IMR-90 (cell line): ENCODE measurements around the gene MRPL41. TPM values are rescaled to one million over a fixed set of nuclear protein-coding genes. Genes with fewer than 3 reads are reported as not detected.

Experiments
- ATAC-seq: fragments of 200-7000 bp; cut with Tn5 transposase; 2 replicates; pipeline ENCODE4 v1.9.1; 2020; ENCODE audit warnings: low read depth, mild to moderate bottlenecking, moderate library complexity
- BruUV-seq: library from RNA; stranded (reverse); fragments of 400-500 nt; replicated peaks from 2 replicates; lab custom pipeline; 2021; lab: Mats Ljungman, UMichigan
- CTCF ChIA-PET: fragments of 300-600 bp; formaldehyde crosslinking; extraction: SDS; loops from one replicate; lab custom pipeline; 2021; ENCODE audit warnings: antibody characterized with exemption; lab: Yijun Ruan, JAX
- POLR2A ChIA-PET: fragments of 300-600 bp; sonication (Branson Sonifier 250); formaldehyde crosslinking; loops from one replicate; lab custom pipeline; 2022; ENCODE audit warnings: antibody characterized with exemption; ENCODE audit not compliant: unreplicated experiment; lab: Charles Lee
- DNase-seq: peaks from one replicate; pipeline ENCODE4 v3.0.0; 2013
- H2AFZ ChIP-seq: replicated peaks from 2 replicates; pipeline ENCODE3; 2013; ENCODE audit warnings: low read length, mild to moderate bottlenecking; ENCODE audit not compliant: poor library complexity
- H2AK5ac ChIP-seq: 2 replicates; pipeline ENCODE4 v1.6.1; 2013; ENCODE audit warnings: low read depth, low read length, inconsistent platforms
- H2AK9ac ChIP-seq: replicated peaks from 2 replicates; pipeline ENCODE3; 2013; ENCODE audit warnings: mild to moderate bottlenecking, low read depth, low read length, moderate library complexity; ENCODE audit not compliant: poor library complexity
- H2BK120ac ChIP-seq: 2 replicates; pipeline ENCODE4 v1.6.1; 2013; ENCODE audit warnings: low read depth, low read length, inconsistent platforms
- H2BK15ac ChIP-seq: 3 replicates; pipeline ENCODE4 v1.6.1; 2013; ENCODE audit warnings: low read depth, low read length, inconsistent platforms
- H2BK20ac ChIP-seq: 2 replicates; pipeline ENCODE4 v1.6.1; 2013; ENCODE audit warnings: low read depth, mild to moderate bottlenecking, inconsistent platforms, low read length, moderate library complexity
- H2BK5ac ChIP-seq: 2 replicates; pipeline ENCODE4 v1.6.1; 2013; ENCODE audit warnings: mild to moderate bottlenecking, low read depth, low read length, inconsistent platforms; ENCODE audit not compliant: poor library complexity, severe bottlenecking
- H3K14ac ChIP-seq: replicated peaks from 2 replicates; pipeline ENCODE4 v1.6.1; 2013; ENCODE audit warnings: low read depth, low read length, inconsistent platforms
- H3K18ac ChIP-seq: 2 replicates; pipeline ENCODE4 v1.6.1; 2013; ENCODE audit warnings: low read depth, low read length, control low read depth
- H3K23ac ChIP-seq: 2 replicates; pipeline ENCODE4 v1.6.1; 2013; ENCODE audit warnings: low read depth, low read length, inconsistent platforms
- H3K27ac ChIP-seq: 2 replicates; pipeline ENCODE4 v1.5.1; 2013; ENCODE audit warnings: mild to moderate bottlenecking, control low read depth, low read length; ENCODE audit not compliant: insufficient read depth
- H3K27me3 ChIP-seq: 2 replicates; pipeline ENCODE4 v1.6.1; 2013; ENCODE audit warnings: low read length; ENCODE audit not compliant: control insufficient read depth, insufficient read depth
- H3K36me3 ChIP-seq: 2 replicates; pipeline ENCODE4 v1.6.1; 2013; ENCODE audit warnings: low read length, mixed read lengths; ENCODE audit not compliant: control insufficient read depth, insufficient read depth
- H3K4ac ChIP-seq: 2 replicates; pipeline ENCODE4 v1.6.1; 2013; ENCODE audit warnings: low read depth, low read length, inconsistent platforms
- H3K4me1 ChIP-seq: 2 replicates; pipeline ENCODE4 v1.6.1; 2013; ENCODE audit warnings: low read length, mixed read lengths; ENCODE audit not compliant: control insufficient read depth, insufficient read depth
- H3K4me2 ChIP-seq: 2 replicates; pipeline ENCODE4 v1.6.1; 2013; ENCODE audit warnings: low read depth, mild to moderate bottlenecking, control low read depth, low read length, moderate library complexity
- H3K4me3 ChIP-seq: 2 replicates; pipeline ENCODE4 v1.5.1; 2013; ENCODE audit warnings: low read depth, mild to moderate bottlenecking, control low read depth, low read length, moderate library complexity; ENCODE audit not compliant: insufficient read depth
- H3K56ac ChIP-seq: 2 replicates; pipeline ENCODE4 v1.6.1; 2013; ENCODE audit warnings: low read length, inconsistent platforms; ENCODE audit not compliant: insufficient read depth; ENCODE audit errors: extremely low read depth
- H3K79me1 ChIP-seq, 2 experiments: 2 replicates each; pipeline ENCODE4 v1.6.1; 2013; ENCODE audit warnings: low read length in 2 of 2, inconsistent platforms in 1 of 2, low read depth in 1 of 2
- H3K9ac ChIP-seq: 2 replicates; pipeline ENCODE4 v1.6.1; 2013; ENCODE audit warnings: low read depth, low read length, control low read depth
- H3K9me1 ChIP-seq: 2 replicates; pipeline ENCODE4 v1.6.1; 2013; ENCODE audit warnings: low read length, inconsistent platforms; ENCODE audit not compliant: insufficient read depth
- H3K9me3 ChIP-seq: 2 replicates; pipeline ENCODE4 v1.6.1; 2013; ENCODE audit warnings: low read length; ENCODE audit not compliant: control insufficient read depth, insufficient read depth
- H4K20me1 ChIP-seq: 2 replicates; pipeline ENCODE4 v1.6.1; 2013; ENCODE audit warnings: low read length, inconsistent platforms; ENCODE audit not compliant: insufficient read depth
- H4K5ac ChIP-seq: 2 replicates; pipeline ENCODE4 v1.6.1; 2013; ENCODE audit warnings: mild to moderate bottlenecking, low read depth, low read length, control low read depth
- H4K8ac ChIP-seq, 2 experiments: 2 replicates each; pipeline ENCODE4 v1.6.1; 2013; ENCODE audit warnings: low read depth in 2 of 2, low read length in 2 of 2, control low read depth in 1 of 2, inconsistent platforms in 1 of 2
- H4K91ac ChIP-seq: 2 replicates; pipeline ENCODE4 v1.6.1; 2013; ENCODE audit warnings: low read depth, low read length, inconsistent platforms; ENCODE audit not compliant: insufficient read depth
- BHLHE40 ChIP-seq: fragments of 150-350 bp; IDR thresholded peaks from 2 replicates; pipeline ENCODE4 v1.6.1; 2016; ENCODE audit warnings: mild to moderate bottlenecking, low read depth, low read length
- CHD1 ChIP-seq: IDR thresholded peaks from 2 replicates; pipeline ENCODE4 v1.6.1; 2012; ENCODE audit warnings: low read depth, low read length, improper control_type of control experiment
- CTCF ChIP-seq: conservative IDR thresholded peaks from 2 replicates; pipeline ENCODE4 v1.5.1; 2012; ENCODE audit warnings: mild to moderate bottlenecking, low read depth, low read length, improper control_type of control experiment
- FOS ChIP-seq: fragments of 150-350 bp; IDR thresholded peaks from 2 replicates; pipeline ENCODE4 v1.6.1; 2016; ENCODE audit warnings: low read depth, low read length
- MAFK ChIP-seq: IDR thresholded peaks from 2 replicates; pipeline ENCODE4 v1.6.1; 2012; ENCODE audit warnings: low read depth, low read length, improper control_type of control experiment
- MAZ ChIP-seq: IDR thresholded peaks from 2 replicates; pipeline ENCODE4 v1.6.1; 2012; ENCODE audit warnings: low read depth, mild to moderate bottlenecking, low read length, improper control_type of control experiment, moderate library complexity, borderline replicate concordance
- MXI1 ChIP-seq: IDR thresholded peaks from 2 replicates; pipeline ENCODE4 v1.6.1; 2012; ENCODE audit warnings: low read depth, mild to moderate bottlenecking, low read length, moderate library complexity, borderline replicate concordance
- NFE2L2 ChIP-seq: fragments of 150-350 bp; IDR thresholded peaks from 2 replicates; pipeline ENCODE4 v1.6.1; 2016; ENCODE audit warnings: low read depth, mild to moderate bottlenecking, low read length
- POLR2A ChIP-seq: IDR thresholded peaks from 2 replicates; pipeline ENCODE4 v1.6.1; 2012; ENCODE audit warnings: mild to moderate bottlenecking, low read depth, low read length
- RAD21 ChIP-seq: IDR thresholded peaks from 2 replicates; pipeline ENCODE4 v1.6.1; 2012; ENCODE audit warnings: low read length, improper control_type of control experiment
- RFX5 ChIP-seq: IDR thresholded peaks from 2 replicates; pipeline ENCODE4 v1.8.0; 2012; ENCODE audit warnings: low read depth, mild to moderate bottlenecking, low read length, moderate library complexity
- SMC3 ChIP-seq: fragments of 150-350 bp; IDR thresholded peaks from 2 replicates; pipeline ENCODE4 v1.6.1; 2016; ENCODE audit warnings: low read depth, mild to moderate bottlenecking, antibody characterized with exemption, low read length, moderate library complexity
- USF2 ChIP-seq: fragments of 150-350 bp; IDR thresholded peaks from 2 replicates; pipeline ENCODE4 v1.6.1; 2017; ENCODE audit warnings: mild to moderate bottlenecking, antibody characterized with exemption, low read length, low read depth
- WGBS, 2 experiments: methylation state at CpG; one replicate each; pipeline versions ENCODE4 v1.1.5 to v1.1.7; 2013; ENCODE audit warnings: missing lambda C conversion rate in 2 of 2; ENCODE audit not compliant: insufficient read length in 1 of 2; ENCODE audit errors: extremely low coverage in 2 of 2; 5-methylcytosine and 5-hydroxymethylcytosine counted together
- dilution Hi-C: fragments of 300-500 bp; cut with HindIII; formaldehyde crosslinking; loops from one replicate; pipeline ENCODE4 v1.14.3; 2018; ENCODE audit warnings: low sequenced_read_pairs; ENCODE audit not compliant: unreplicated experiment
- in situ Hi-C: fragments of 300-500 bp; cut with MboI; formaldehyde crosslinking; loops from 3 replicates; pipeline ENCODE4 v1.14.3; 2019; ENCODE audit warnings: low sequenced_read_pairs, inconsistent platforms, mixed read lengths
- intact Hi-C: fragments of 100-400 bp; cut with micrococcal nuclease; formaldehyde crosslinking; loops from 2 replicates; pipeline ENCODE4 v1.10.0; 2022
- polyA plus RNA-seq, 3 experiments: library from polyadenylated mRNA; depleted of rRNA; stranded (reverse); fragments of >200 nt; gene quantifications; 2 replicates each; pipeline ENCODE4 v1.2.3, GENCODE V29; 2012; ENCODE audit warnings: low replicate concordance in 1 of 3
- total RNA-seq: library from RNA; depleted of rRNA; stranded (reverse); fragments of >200 nt; gene quantifications from 2 replicates; pipeline ENCODE4 v1.2.3, GENCODE V29; 2012

Gene MRPL41
- total and polyA plus RNA-seq, 2 of the 4 experiments (the other 2 are of a cell fraction): 15.6 to 38.9 TPM

DNA sequence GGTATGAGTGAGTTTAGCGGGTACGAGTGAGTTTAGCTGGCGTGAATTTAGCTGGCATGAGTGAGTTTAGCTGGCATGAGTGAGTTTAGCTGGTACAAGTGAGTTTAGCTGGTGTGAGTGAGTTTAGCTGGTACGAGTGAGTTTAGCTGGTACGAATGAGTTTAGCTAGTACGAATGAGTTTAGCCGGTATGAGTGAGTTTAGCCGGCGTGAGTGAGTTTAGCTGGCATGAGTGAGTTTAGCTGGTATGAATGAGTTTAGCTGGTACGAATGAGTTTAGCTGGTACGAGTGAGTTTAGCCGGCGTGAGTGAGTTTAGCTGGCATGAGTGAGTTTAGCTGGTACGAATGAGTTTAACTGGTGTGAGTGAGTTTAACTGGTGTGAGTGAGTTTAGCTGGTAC, 42.5 kb upstream of the MRPL41 start:
- ChIA-PET CTCF (interaction anchor here (0.6 kb wide), 1 partner anchor 22 kb away, joined by 4 read pairs; no protein-coding TSS in a partner anchor), POLR2A (no interaction called here)
- Histone ChIP-seq H2AK5ac (no peak overlapping the region), H3K23ac (no peak overlapping the region), H4K8ac (no peak overlapping the region), H2BK120ac (no peak overlapping the region), H3K9ac (no peak overlapping the region), H2AFZ (no peak overlapping the region), H4K5ac (no peak overlapping the region), H3K4me2 (no peak overlapping the region), H3K56ac (no peak overlapping the region), H3K4me1 (no peaks in the 10 kb centered on the region), H3K79me1 (no peaks in the 10 kb centered on the region), H2BK5ac (no peak overlapping the region), H2AK9ac (no peak overlapping the region), H3K14ac (no peak overlapping the region), H4K20me1 (no peaks in the 10 kb centered on the region), H3K4ac (no peak overlapping the region), H4K91ac (no peak overlapping the region), H3K9me1 (no peaks in the 10 kb centered on the region), H2BK20ac (no peak overlapping the region), H3K36me3 (no peaks in the 10 kb centered on the region), H3K18ac (no peak overlapping the region), H3K27ac (no peak overlapping the region), H3K27me3 (no peaks in the 10 kb centered on the region; the same call in 1 of the 2 replicates), H3K4me3 (no peak overlapping the region), H3K9me3 (peaks cover 2% of the 10 kb centered on the region; the same call in 1 of the 2 replicates), H2BK15ac (no peak overlapping the region)
- intact Hi-C loops: no loop called here
- in situ Hi-C loops: no loop called here
- 89% methylated on average over 14 of the region's 14 CpGs; no CpG with 5 or more reads in 1 of the 2 experiments for WGBS, 2 experiments
- ATAC-seq: no peak
- DNase-seq: no peak
- no TSS peak for BruUV-seq
- TF ChIP-seq SMC3 (no peak), RAD21 (no peak), MXI1 (no peak), USF2 (no peak), FOS (no peak), CTCF (no peak), NFE2L2 (no peak), POLR2A (no peak), MAFK (no peak), BHLHE40 (no peak), CHD1 (no peak), MAZ (no peak), RFX5 (no peak)
- dilution Hi-C loops: no loop called here
